Mucosa of descending colon (tissue), 3 donors: ENCODE data around the gene SRP9. TPM values are rescaled to one million over a fixed set of nuclear protein-coding genes. Genes with fewer than 3 reads are reported as not detected.

ENCODE experiments used
- ATAC-seq: fragments of 200-7000 bp; cut with Tn5 transposase; one replicate; pipeline ENCODE4 v1.9.1; 2020; ENCODE audit warnings: mild to moderate bottlenecking, moderate library complexity
- DNase-seq, 3 donors: peaks; one replicate each; pipeline ENCODE4 v3.0.0-alpha.2; 2020
- H3K36me3 ChIP-seq: fragments of 200-600 bp; one replicate; pipeline ENCODE4 v1.8.0; 2021; ENCODE audit warnings: low read depth, mild to moderate bottlenecking
- H3K4me1 ChIP-seq: fragments of 200-600 bp; one replicate; pipeline ENCODE4 v1.8.0; 2021; ENCODE audit warnings: low read depth, mild to moderate bottlenecking
- H3K4me3 ChIP-seq: fragments of 200-600 bp; one replicate; pipeline ENCODE4 v1.8.0; 2021; ENCODE audit warnings: mild to moderate bottlenecking
- H3K9me3 ChIP-seq: fragments of 200-600 bp; one replicate; pipeline ENCODE4 v1.8.0; 2021; ENCODE audit warnings: mild to moderate bottlenecking
- CTCF ChIP-seq: fragments of 200-600 bp; IDR thresholded peaks from one replicate; pipeline ENCODE4 v1.8.0; 2022; ENCODE audit warnings: antibody characterized with exemption, mild to moderate bottlenecking
- intact Hi-C, 2 donors: fragments of 100-400 bp; cut with DNase I in 1 of 2; cut with micrococcal nuclease in 1 of 2; formaldehyde crosslinking; loops; one replicate each; pipeline versions ENCODE4 v1.11.0 to v1.11.1; 2022; cut with DNase I, micrococcal nuclease
- total RNA-seq, 3 donors: library from RNA; stranded (reverse); fragmentation: NEBNext Ultra II Directional in 2 of 3; extraction: Animal tissue kit (Norgen Biotek cat#: 25700) in 2 of 3; gene quantifications; one replicate each; pipeline versions ENCODE4 v1.2.1 to v1.2.4, GENCODE V29; 2021 to 2023
- donor health status: DM: no; HTN: no; CAD: no; lungs with moderate emphysema.
- donor health status: DM: no; HTN: no; CAD: no.
- donor health status: DM: no; HTN: yes; CAD: no.

Gene SRP9
- total RNA-seq, 3 donors from 2014 or later: 168 to 208 (median 187) TPM

- peaks cover 13% of the 10 kb centered on the region for H3K4me1 ChIP-seq
- ATAC-seq (no peak), DNase-seq (no peak)
- no peaks in the 10 kb centered on the region for H3K9me3 ChIP-seq
- TF ChIP-seq CTCF: no peak
- H3K36me3 ChIP-seq: no peaks in the 10 kb centered on the region
- no peak overlapping the region for H3K4me3 ChIP-seq
- intact Hi-C loops: no loop called here
Observed at GRCh38 chr1:225768662-225769426, 8.8 kb upstream of the SRP9 start.

- no peaks in the 10 kb centered on the region for H3K9me3 ChIP-seq
- no peaks in the 10 kb centered on the region for H3K36me3 ChIP-seq
- no peak overlapping the region for H3K4me3 ChIP-seq
- no peak for ATAC-seq
- no peak for TF ChIP-seq CTCF
- intact Hi-C loops: loop anchor here (5.0 to 10.0 kb wide), 2 partner anchors 215 to 292 kb away; no protein-coding TSS in a partner anchor
- DNase-seq: no peak
- H3K4me1 ChIP-seq: peaks cover 13% of the 10 kb centered on the region
Observed at GRCh38 chr1:225769687-225770086, 7.9 kb upstream of the SRP9 start.

GRCh38 chr1:225770561-225771248 lies 6.9 kb upstream of the SRP9 start:
- ATAC-seq (no peak), DNase-seq (no peak)
- intact Hi-C loops: loop anchor here (5.0 to 10.0 kb wide), 2 partner anchors 216 to 293 kb away; no protein-coding TSS in a partner anchor

GRCh38 chr1:225771661-225772322 lies 5.8 kb upstream of the SRP9 start:
- ATAC-seq (no peak), DNase-seq (no peak)
- no peak for TF ChIP-seq CTCF
- peaks cover 18% of the 10 kb centered on the region for H3K4me1 ChIP-seq
- intact Hi-C loops: loop anchor here (5.0 to 10.0 kb wide), 2 partner anchors 217 to 294 kb away; no protein-coding TSS in a partner anchor
- H3K4me3 ChIP-seq: no peak overlapping the region
- H3K9me3 ChIP-seq: no peaks in the 10 kb centered on the region
- H3K36me3 ChIP-seq: no peaks in the 10 kb centered on the region

More at GRCh38 chr1:225770561-225771248, 6.9 kb upstream of the SRP9 start:
- Histone ChIP-seq H3K36me3 (no peaks in the 10 kb centered on the region), H3K4me1 (peaks cover 13% of the 10 kb centered on the region), H3K9me3 (no peaks in the 10 kb centered on the region), H3K4me3 (no peak overlapping the region)
- TF ChIP-seq CTCF: no peak

GRCh38 chr1:225772323-225772768 lies 5.3 kb upstream of the SRP9 start:
- Histone ChIP-seq H3K9me3 (no peaks in the 10 kb centered on the region), H3K36me3 (no peaks in the 10 kb centered on the region), H3K4me1 (peaks cover 19% of the 10 kb centered on the region), H3K4me3 (no peak overlapping the region)
- DNase-seq: peak; percentile 78 to 90 (median 84)
- intact Hi-C loops: loop anchor here (5.0 to 10.0 kb wide), 2 partner anchors 218 to 295 kb away; no protein-coding TSS in a partner anchor
- ATAC-seq: peak; percentile 96
- peak; percentile 50 for TF ChIP-seq CTCF
